HT-29 (cell line): Measurements from ENCODE around the gene CARHSP1. TPM values are rescaled to one million over a fixed set of nuclear protein-coding genes. Genes with fewer than 3 reads are reported as not detected.
"Not testable (repeated sequence)": the region's sequence is repeated elsewhere in the genome, so short reads cannot be mapped to it uniquely, and the experiment has no call there.

ENCODE experiments used
- DNase-seq: peaks from one replicate; pipeline ENCODE4 v3.0.0-alpha.2; 2015; ENCODE audit warnings: low spot score
- total RNA-seq: library from RNA; depleted of rRNA; stranded (reverse); fragments of >200 nt; shearing (Covaris generic); gene quantifications from 2 replicates; pipeline ENCODE4 v1.2.3, GENCODE V29; 2014

The CARHSP1 gene
- total RNA-seq, 1 experiment from 2014 or later: 197 TPM

DNA sequence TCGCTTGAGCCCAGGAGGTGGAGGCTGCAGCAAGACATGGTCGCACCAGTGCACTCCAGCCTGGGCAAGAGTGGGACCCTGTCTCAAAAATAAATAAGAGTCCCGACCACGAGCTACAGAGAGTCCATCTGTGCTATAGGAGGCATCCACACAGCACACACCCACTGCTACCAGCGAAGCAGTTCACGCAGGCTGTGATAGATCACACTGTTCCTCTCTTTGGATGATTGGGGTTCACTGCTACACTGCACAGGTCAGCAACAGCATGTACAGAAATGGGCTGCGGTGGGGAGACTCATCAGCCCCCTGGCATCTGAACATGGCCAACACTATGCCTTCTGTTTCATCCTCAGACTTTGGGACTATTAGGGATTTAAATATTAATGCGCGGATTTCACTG is 37.4 kb downstream of the CARHSP1 start:
- DNase-seq: no peak

DNA sequence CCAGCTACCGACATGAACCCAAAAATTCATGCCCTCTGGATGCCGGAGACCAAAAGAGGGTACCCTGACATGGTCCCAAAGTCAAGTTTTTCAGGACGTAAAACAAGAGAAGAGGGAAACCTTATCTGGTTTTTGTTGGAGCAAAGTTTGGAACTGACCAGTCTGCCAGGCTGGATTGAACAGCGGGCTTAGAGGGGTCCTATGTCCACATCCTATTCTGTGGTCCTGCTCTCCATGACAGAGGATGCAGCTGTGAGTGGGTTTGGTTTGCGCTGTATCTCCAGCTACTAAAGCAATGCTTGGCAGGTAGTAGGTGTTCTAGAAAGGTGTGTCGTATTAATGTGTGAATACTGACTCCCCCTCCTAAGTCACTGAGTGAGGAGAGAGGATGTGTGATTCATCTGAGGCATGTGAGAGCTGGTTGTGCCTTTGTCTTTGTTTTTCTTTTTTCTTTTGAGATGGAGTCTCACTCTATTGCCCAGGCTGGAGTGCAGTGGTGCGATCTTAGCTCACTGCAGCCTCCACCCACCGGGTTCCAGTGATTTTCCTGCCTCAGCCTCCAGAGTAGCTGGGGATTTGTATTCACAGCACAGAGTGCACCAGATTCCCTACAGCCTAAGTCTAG is 40.2 kb downstream of the CARHSP1 start:
- DNase-seq: no peak

DNA sequence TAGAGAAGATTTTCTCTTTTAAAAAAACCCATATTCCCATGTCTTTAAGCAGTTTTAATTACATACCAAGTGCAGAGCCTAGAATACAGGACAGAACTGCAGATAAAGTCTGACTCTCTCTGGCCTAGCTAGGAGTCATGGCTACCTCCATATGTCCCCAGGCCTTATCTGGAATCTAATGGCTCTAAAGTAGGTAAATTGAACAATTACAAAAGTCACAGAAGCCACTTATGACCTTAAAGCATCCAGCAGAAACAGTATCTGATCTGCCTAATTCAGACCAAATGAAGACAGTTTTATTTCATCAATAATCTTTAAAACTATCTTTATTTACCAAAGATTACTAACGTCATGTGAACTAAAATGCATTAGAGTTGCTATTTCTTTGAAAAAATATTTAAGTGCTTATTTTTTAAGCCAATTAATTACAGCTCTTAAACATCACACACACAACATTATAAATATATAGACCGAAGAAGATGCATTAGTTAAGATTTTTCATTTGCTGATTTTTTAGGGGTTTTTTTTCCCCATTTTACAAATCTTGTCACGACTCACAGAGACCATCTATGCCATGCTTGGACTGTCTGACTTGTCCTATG is 42.4 kb downstream of the CARHSP1 start:
- no peak for DNase-seq

DNA sequence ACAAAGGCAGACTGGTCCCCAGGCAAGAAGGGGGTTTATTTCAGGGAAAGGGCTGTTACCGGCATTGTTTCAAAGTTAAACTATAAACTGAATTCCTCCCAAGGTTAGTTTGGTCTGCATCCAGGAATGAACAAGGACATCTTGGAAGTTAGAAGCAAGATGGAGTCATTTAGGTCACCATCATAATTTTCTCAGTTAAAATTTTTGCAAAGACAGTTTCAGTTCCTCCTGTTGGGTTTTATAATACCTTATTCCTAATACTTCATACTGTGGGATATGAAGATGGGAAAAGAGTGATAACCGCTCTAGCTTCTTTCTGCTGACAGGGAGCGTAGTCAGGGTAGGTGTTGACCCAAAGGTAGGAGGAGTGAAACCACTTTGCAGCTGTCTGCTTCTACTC is 46.4 kb downstream of the CARHSP1 start:
- no peak for DNase-seq

DNA sequence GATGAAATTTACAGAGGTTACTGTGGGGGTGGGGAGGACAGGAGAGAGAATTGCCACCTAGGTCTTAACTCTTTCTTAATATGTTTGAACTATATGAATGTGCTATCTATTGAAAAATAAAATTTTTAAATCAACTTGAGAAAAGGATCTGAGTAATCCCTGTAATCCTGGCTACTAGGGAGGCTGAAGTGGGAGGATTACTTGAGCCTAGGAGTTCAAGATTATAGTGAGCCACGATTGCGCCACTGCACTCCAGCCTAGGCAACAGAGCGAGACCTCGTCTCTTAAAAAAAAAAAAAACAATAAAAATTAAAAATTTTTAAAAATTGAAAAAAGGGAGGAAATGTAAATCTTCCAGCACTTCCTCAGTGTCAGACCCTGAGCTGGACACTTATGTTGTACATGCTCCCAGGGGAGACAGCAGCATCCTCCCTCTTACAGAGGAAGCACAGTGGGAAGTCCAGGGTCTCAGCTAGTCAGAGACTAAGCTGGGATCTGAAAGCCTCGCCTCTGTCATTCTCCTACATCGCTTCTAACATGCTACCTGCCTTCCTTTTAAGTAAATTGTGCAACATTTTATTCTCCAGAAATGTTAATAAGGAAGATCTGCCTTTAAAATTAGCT is 49.3 kb downstream of the CARHSP1 start:
- no peak for DNase-seq

DNA sequence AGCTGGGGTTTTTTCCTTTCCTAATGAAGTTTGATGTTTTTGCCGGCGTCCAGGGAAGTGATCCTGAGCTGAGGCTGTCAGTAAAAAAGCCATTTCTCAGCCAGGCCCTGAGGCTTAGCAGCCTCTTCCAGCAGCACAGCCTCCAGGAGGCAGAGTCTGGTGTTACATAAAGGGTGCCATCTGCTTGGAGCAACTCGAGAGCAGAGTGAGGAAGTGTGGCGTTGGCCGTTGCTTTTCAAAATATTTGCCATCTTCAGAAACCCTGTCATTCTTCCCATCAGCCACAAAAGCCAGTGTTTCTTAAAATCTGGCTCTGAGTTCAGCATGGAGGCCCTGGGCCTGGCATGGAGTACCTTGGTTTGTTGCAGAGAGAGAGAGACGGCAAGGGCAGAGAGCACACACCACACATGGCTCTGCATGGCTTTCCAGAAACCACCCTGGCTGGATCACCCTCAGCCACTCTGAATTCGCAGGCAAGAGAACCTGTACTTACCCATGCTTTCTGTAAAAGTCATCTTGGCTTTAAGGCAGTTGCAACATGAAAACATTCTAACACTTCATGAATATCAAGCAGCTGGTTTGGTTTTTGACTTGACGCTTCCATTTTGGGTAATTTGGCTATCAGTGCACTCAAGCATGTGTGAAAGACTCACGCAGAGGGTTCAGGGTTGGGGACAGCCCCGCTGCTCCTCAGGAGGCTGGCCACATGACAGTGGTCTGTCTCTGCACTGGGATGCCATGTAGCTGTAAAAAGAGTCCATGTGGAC is 50.1 kb downstream of the CARHSP1 start:
- DNase-seq: no peak

DNA sequence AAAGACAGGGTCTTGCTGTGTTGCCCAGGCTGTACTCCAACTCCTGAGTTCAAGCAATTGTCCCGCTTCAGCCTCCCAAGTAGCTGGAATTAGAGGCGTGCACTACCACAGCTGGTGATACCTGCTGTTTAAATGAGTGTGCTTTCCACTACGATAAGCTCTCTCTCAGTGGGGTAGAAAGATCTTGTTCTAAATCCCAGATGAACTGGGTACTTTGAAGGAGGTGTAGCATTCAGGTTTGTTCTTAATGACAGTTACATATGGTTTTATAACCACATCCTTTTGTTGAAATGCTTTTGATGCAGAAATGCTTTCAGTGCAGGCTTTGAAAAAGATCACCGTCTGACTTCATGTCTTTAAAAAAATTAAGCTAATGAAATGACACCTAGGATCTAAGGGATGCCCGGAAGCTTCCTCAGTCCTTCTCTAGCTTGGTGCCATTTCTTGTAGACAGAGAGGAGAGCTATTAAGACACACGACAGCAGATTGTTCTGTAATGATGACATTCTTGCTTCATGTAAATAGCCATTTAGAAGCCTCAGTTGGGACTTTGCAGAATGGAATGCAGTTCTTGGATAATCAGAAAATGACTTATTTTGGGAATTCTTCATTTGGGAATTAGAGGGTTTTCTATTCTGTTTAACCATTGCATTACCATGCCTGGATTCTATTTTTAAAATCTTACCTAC is 51.7 kb downstream of the CARHSP1 start:
- DNase-seq: no peak

DNA sequence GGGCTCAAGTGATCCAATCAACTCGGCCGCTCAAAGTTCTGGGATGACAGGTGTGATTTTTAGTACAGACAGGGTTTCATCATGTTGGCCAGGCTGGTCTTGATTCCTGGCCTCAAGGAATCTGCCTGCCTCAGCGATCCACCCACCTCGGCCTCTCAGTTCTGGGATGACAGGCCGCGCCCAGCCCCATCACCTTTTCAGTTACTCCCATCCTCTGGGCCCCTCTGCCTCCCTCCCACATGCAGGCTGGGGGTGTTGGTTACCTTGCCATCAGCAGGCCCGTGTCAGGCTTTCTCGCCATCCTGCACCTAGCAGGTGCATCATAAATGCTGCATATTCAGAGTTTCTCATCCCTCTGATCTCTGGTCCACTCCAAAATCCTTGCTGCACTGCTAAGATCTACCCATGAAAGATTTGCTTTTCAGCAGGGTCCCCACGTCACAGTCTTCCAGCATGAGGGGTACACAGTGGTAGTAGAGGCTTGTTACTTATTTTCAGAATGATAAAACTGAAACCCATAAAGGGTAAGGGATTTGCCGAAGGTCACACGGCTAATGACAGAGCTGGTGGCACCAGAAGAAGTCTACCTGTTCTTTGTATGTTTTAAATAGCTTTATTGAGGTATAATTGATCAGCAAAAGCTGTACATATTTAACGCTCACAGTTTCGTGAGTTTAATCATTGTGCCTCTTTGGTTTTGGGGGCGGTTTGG is 54.6 kb downstream of the CARHSP1 start:
- DNase-seq: no peak

DNA sequence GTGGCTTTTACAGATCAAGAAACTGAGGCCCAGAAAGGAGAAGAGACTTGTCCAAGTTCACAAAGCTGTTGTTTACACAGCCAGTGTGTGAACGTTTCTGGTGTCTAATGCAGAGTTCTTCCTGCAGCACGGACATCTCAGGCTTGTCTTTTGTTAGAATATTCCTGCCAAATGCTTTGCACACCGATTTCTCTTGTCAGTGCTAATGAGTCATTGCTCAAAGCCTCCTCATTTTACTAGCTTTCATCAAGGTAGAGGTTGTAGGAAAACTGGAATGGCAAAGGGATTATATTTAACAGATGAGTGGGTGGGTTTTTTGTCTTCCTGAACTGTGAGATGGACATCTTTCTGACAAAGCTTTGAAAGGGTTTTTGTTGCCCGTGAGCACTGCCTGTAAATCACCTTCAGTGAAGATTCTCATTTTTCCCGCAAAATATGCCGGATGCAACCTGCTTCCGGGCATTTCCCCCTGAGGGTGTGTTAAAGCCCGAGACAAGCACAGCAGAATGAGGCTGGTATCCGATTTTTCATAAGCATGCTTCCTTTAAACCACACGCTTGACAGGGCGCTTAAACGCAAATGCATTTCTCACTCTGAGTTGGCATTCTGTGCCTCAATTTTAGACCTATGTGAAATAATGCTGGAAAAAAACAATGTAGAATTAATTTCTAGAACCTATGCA is 56.5 kb downstream of the CARHSP1 start:
- no peak for DNase-seq

DNA sequence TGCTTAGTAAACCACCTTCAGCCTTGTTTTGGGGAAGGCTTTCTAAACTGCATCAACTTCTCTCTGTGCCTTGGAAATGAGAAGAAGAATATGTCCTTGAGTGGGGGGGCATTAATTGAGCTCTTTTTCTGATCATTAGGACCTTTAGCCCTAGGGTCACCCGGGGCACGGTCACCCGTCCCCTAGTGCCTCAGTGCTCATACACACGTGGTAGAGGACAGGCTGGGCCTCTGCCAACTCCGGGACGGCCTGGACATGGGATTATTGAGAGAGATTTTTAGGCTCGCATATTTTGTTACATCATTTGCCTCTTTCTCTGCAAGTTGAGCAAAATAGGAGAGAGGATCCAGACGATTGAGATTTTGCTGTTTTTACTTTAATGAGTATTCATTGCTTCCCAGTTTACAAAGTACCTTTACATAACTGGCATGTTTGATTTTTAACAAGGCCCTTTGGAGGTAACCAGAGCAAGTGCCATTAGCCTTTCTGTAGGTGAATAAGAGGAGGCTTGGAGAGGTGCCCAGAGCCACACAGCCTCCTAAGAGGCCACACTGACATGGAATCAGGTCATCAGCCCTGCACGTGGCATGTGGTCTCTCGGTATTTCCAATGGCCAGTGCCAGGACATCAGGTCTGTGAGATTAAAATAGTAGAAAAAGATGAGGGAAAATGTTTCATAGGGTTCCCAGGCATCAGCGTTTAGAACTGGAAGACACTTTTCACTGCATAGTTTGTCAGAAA is 60.0 kb downstream of the CARHSP1 start:
- no peak for DNase-seq

DNA sequence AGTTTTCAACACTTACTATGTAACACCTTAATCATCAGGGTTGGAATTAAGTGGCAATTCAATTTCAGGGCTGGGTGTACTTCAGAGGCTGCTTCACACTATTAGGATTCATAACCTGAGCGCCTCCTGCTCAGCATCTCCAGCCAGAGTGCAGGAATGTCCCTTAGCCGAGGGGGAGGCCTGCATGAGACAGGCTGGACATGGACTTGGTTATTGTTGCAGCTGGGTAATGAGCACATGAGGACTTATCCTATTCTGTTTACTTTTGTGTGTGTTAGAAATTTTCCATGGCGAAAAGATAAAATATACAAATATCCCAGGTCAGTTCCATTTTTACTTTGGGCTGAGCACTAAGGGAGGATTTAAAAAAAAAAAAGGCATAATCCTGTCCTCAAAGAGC is 60.8 kb downstream of the CARHSP1 start:
- no peak for DNase-seq

DNA sequence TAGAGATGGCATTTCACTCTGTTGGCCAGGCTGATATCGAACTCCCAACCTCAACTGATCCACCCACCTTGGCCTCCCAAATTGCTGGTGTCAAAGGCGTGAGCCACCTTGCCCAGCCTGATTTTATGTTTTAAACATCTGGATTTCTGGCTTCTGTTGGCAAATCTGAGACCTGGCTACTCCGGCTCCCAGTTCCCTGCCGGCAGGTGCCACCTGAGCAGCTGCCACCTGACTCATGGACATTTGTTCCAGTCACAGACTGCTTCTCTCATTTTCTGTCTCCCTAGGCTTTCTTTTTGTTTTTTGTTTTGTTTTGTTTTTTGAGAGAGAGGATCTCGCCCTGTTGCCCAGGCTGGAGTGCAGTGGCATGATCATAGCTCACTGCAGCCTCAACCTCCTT is 61.6 kb downstream of the CARHSP1 start:
- no peak for DNase-seq

- DNase-seq: no peak
Measured at GRCh38 chr16:8806272-8806983, 62.4 kb downstream of the CARHSP1 start.

DNA sequence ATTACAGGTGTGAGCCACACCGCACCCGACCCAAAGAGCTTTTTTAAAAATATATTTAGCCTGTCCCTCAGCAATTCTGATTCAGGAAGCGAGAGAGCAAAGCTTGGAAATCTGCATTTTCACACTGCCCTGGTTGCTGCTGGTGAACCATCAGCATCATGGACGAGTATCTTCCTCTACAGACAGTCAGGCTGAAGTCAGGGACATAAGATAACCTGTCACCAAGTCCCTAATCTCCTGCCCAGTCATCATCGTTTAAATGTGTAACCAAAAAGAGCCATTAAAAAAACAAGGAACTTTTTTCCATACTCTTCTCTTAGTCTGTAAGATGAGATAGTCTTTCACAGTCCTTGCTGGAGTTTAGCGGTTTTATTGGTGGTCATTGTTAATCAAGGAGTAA is 64.5 kb downstream of the CARHSP1 start:
- no peak for DNase-seq

- not testable (repeated sequence) for DNase-seq
Measured at GRCh38 chr16:8803733-8804132, 65.1 kb downstream of the CARHSP1 start.
